ENCODE measurements around the gene APAF1.
A peak's percentile ranks its signal among the peaks of the same experiment; 100 is the strongest.

Gene APAF1

DNA sequence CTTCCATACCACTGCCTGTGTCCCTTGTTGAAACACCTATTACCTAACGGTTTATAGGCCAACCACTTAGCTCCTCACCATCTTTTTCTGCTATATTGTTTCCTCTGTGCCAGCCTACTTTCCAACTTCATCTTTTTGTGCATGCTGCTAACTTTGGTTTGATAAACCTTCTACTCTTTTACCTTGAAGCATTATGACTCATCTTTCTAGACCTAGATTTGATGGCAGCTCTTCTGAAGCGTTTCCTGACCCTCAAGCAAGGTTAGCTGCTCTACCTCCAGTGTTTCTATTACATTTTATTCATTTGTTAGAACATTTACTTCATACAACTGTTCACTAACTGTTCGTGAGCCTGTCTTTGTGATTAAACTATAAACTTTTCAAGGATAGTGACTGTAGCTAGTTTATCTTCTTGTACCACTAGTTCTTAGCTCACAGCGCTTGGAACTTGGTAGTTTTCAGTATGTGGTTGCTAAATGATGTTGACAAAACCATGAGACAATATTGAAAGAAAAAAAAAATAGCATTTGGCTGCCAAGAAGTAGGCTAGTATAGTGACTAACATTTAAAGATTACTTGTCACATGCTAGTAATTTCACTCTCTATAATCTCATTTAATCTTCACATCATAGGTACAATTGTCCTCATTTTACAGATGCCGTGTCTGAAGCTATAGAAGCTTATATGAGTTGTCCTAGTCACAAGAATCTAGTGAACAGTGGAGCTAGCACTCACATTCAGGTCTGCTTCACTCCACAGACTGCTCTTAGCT lies 79.5 kb downstream of the APAF1 start:
- no peak for DNase-seq (ENCODE audit: low read depth in 3 of 3)

DNA sequence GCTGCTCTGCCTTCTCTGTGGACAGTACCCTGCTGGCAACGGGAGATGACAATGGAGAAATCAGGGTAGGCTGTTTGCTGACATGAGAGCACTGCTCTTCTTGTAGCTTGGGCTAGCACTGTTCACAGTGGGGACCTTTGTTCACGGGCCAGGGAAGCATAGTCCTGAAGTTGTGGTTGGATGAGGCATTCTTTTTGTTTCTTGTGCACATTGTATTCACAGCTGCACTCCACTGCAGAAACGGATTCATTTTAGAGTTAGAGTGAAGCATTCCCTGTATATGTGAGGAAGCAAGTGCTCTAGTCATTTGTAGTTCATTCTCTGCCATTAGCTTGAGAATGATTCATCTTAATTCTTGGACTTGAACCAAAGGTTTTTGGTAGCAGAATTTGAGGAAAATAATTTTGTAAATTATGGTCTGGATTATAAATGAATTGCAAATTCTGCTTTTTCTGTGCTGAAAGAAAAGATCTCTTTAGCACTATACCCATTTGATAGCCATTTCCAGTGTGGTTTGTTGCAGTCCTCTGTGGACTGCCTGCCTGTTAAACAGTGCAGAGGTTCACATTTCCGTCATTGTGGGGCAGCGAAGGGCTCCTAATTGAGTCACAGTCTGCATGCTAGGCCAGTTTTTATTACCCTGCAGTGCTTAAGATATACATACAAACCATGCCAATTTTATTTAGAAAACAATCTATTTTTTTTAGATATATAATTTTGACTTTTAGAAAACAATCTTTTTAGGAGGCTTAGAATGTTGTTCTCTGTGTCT lies 80.6 kb downstream of the APAF1 start:
- DNase-seq (ENCODE audit: low read depth in 3 of 3): peak in 1 of 3 experiments; percentile 53

DNA sequence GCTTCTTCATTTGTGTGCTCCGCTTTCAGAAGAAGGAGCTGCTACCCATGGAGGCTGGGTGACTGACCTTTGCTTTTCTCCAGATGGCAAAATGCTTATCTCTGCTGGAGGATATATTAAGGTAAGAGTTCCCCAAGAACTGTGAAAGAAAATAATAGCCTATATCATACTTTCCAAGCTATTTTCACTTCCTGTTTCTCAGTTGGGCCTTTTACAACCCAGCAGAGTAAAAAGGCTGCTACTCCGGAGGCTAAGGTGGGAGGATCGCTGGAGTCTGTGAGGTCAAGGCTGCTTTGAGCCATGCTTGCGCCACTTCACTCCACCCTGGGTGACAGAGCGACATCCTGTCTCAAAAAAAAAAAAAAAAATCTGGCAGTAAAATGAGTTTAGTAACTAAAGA lies 82.1 kb downstream of the APAF1 start:
- no peak for DNase-seq (ENCODE audit: low read depth in 3 of 3)

DNA sequence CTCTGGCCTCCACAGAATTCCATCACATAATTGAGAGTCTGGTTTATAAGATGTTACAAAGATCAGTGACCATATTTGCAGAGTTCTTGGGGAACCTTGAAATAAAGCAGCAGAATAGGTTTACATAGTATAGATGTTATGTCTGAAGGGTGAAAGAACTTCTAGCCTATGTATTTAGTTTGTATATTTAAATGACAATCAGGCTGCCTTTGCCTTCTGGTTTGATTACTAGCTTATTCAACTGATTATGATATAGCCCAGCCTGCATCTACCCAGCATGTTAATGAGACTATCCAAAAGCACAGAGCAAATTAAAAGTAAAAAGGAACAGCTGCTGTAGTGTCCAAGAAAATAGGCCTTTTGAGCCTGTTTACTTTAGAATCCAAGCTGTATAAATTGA lies 85.3 kb downstream of the APAF1 start:
- DNase-seq (ENCODE audit: low read depth in 3 of 3): no peak

- DNase-seq (ENCODE audit: low read depth in 3 of 3): no peak
Observed at GRCh38 chr12:98733667-98734350, 88.7 kb downstream of the APAF1 start.

- DNase-seq (ENCODE audit: low read depth in 3 of 3): no peak
Observed at GRCh38 chr12:98735821-98736220, 90.7 kb downstream of the APAF1 start.

- no peak for DNase-seq (ENCODE audit: low read depth in 3 of 3)
Observed at GRCh38 chr12:98736352-98737321, 91.5 kb downstream of the APAF1 start.

- no peak for DNase-seq (ENCODE audit: low read depth in 3 of 3)
Observed at GRCh38 chr12:98737322-98737712, 92.2 kb downstream of the APAF1 start.

DNA sequence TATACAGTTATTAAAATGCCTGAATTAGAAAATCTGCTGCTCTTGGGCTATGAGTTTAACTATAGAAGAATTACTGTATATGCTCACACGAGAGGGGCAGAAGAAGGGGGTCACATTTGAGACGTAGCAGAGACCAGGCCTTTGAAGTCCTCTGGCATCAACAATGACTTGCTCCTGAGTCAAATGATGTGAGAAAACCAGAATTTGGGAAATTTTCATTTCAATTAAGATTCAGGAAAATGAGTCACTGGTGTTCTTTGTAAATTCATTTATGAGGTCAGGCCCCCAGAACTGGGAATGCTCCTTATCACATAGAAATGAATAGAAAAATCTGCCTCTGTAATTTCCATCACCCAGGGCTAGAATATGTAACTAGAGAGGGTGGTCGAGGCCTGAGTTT lies 92.9 kb downstream of the APAF1 start:
- DNase-seq (ENCODE audit: low read depth in 3 of 3): no peak

DNA sequence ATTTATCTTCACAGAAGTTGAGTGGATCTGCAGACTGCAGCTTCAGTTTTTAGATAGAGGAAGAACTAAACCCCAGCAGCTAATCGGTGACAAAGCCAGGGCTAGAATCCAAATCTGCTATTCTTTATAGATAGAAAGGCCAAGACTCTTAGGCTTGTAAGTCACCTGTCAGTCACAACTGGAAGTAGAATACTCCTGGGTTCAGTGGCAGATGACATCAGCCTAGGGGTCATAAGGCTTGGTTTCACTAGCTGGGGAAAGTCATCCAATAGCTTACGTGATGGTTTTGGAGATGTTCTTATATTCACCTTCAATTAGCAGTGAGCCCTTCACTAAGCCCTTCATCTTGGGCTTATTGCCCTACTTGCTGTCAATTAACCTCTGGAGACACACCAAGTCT lies 93.4 kb downstream of the APAF1 start:
- DNase-seq (ENCODE audit: low read depth in 3 of 3): no peak

- no peak for DNase-seq (ENCODE audit: low read depth in 3 of 3)
Observed at GRCh38 chr12:98740751-98741150, 95.7 kb downstream of the APAF1 start.

- peak in 1 of 3 experiments; percentile 25 for DNase-seq (ENCODE audit: low read depth in 3 of 3)
Observed at GRCh38 chr12:98741196-98741555, 96.1 kb downstream of the APAF1 start.

DNA sequence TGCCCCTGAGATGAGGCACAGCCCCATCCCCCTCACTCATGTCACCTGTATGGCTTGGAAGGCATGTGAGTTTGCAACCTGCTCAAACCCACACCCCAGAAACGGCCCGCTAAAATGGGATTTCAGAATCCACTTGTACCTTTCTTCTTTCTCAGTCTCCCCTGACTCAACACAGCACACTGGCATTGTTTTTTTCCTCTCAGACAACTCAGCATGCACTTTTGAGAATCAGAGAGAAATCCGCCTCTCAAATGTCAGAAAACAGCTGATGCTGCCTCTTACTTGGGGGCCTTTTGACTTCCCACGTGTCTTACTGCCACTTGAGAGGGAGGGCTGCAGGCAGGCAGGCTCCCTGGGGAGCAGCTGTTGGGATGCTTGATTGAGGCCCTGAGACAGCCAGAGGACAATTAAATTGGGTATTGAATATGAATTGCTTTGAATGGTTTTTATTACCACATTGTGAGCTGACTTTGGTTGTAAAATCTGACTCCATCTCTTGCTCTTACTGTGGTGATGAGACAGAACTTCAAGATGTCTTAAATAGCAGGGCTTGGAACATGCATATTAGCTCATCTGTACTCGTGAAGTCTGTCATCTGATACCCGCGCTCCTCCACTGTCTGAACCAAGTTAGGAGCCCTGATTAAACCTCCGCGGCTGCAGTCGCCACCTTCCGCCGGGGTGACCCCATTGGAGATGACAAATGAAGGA lies 96.6 kb downstream of the APAF1 start:
- no peak for DNase-seq (ENCODE audit: low read depth in 3 of 3)

DNA sequence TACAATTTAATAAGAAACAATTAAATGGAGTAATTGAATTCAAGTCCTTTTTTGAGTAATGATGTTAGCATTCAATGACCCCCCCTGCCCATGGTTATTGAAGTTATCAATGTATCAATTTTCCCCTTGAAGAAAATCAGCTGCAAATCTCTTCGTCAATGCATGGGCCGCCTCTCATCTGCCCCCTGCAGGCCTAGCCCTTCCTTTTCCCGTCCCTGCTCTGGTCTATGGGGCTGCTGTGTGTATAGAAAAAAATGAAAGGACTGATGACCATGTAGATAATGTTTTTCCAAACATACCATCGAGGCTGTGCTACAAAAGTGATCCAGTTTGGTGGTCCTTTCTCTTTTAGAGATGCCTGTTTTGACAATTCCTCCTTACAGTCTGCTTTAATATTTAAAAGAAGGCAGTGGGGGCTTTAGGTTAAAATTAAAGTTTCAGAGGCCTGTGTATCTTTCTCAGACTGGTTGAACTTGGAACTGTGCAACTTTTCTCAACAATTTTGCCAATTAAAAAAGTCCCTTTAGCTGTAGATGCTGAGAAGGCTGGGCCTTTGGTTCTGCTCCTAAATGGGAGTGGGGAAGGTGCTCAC lies 98.4 kb downstream of the APAF1 start:
- peak in 1 of 3 experiments; percentile 39 for DNase-seq (ENCODE audit: low read depth in 3 of 3)

DNA sequence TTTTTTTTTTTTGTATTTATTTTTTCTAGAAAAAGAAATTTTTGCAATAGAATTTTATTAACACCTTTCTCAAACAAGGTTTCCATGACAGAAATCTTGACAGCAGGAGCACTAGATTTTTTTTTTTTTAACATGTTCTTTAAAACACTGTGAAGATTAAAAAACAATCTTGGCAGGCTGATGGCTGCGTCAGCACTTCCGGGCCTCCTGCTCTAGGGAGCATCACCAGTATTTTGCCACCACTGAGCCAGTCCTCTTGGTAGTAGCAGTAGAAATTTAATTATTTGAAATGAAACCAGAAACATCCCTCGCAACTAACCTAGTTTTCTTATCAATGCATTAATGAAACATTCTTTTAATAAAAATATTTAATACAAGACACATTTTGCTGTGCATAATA lies 99.6 kb downstream of the APAF1 start:
- no peak for DNase-seq (ENCODE audit: low read depth in 3 of 3)

GRCh38 chr12:98745578-98746391 lies 100.7 kb downstream of the APAF1 start:
- DNase-seq (ENCODE audit: low read depth in 3 of 3): peak in 1 of 3 experiments; percentile 35

- DNase-seq (ENCODE audit: low read depth in 3 of 3): no peak
Observed at GRCh38 chr12:98748463-98748862, 103.4 kb downstream of the APAF1 start.

DNA sequence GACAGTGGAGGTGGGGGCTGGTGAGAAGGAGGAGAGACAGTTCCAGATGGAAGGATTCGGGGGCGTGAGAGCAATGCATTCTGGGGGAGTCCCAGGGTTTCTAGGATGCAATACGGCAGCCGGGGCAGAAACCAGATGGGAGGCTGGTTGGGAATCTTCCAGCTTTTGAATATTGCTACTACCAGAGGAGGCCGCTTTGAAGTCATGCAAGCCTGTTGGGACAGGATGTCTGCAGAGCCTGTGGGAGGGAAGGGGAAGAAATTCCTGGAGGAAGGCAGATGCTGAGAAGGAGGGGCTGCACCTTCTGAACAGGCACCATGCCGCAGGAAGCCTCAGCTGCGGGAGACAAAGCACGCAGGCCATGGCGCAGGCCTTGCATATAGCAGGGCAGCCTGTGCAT lies 105.4 kb downstream of the APAF1 start:
- DNase-seq (ENCODE audit: low read depth in 3 of 3): no peak

GRCh38 chr12:98751580-98752115 lies 106.6 kb downstream of the APAF1 start:
- no peak for DNase-seq (ENCODE audit: low read depth in 3 of 3)

Measured in stimulated activated CD4-positive, alpha-beta T cell treated with anti-CD3 and anti-CD28 coated beads, TNF-alpha, amount 100 ng/mL, for 24 hours (primary cell).